Renal cortical epithelial cell (primary cell): Measurements from ENCODE around the gene RPL41. TPM values are rescaled to one million over a fixed set of nuclear protein-coding genes. Genes with fewer than 3 reads are reported as not detected.

Experiments
- total RNA-seq: library from RNA; depleted of rRNA; stranded (reverse); fragments of >200 nt; gene quantifications from 2 replicates; pipeline ENCODE4 v1.2.3, GENCODE V29; 2014

Gene RPL41
- total RNA-seq, 1 donor from 2014 or later, result 2,452 TPM

Other genes starting within 250 kb of the RPL41 start
- gene PYM1, start 188.7 kb upstream of the RPL41 start, total RNA-seq, result 30.0 and 38.7 TPM in 2 replicates
- gene DGKA, start 185.5 kb upstream of the RPL41 start, total RNA-seq, result 92.2 and 105 TPM in 2 replicates
- 1.6 and 1.9 TPM in 2 replicates for gene PMEL, start 150.6 kb upstream of the RPL41 start, total RNA-seq
- 12.9 and 29.0 TPM in 2 replicates for gene CDK2, start 149.8 kb upstream of the RPL41 start, total RNA-seq
- gene RAB5B, start 142.6 kb upstream of the RPL41 start, total RNA-seq, result 92.9 and 119 TPM in 2 replicates
- 9.6 and 17.2 TPM in 2 replicates for gene SUOX, start 119.4 kb upstream of the RPL41 start, total RNA-seq
- 1.9 and 3.7 TPM in 2 replicates for gene IKZF4, start 95.6 kb upstream of the RPL41 start, total RNA-seq
- 119 and 710 TPM in 2 replicates for gene RPS26, start 74.7 kb upstream of the RPL41 start, total RNA-seq
- 5.1 and 19.4 TPM in 2 replicates for gene ERBB3, start 36.5 kb upstream of the RPL41 start, total RNA-seq
- gene PA2G4, start 12.1 kb upstream of the RPL41 start, total RNA-seq, result 148 and 159 TPM in 2 replicates
- 3.6 and 3.7 TPM in 2 replicates for gene ZC3H10, start 1.6 kb downstream of the RPL41 start, total RNA-seq
- gene ESYT1, start 11.6 kb downstream of the RPL41 start, total RNA-seq, result 347 and 558 TPM in 2 replicates
- gene MYL6B, start 36.0 kb downstream of the RPL41 start, total RNA-seq, result 57.8 and 70.2 TPM in 2 replicates
- gene MYL6, start 41.7 kb downstream of the RPL41 start, total RNA-seq, result 2,255 and 3,927 TPM in 2 replicates
- 17.4 and 61.2 TPM in 2 replicates for gene SMARCC2, start 72.8 kb downstream of the RPL41 start, total RNA-seq
- 84.4 and 140 TPM in 2 replicates for gene RNF41, start 105.3 kb downstream of the RPL41 start, total RNA-seq
- gene NABP2, start 107.7 kb downstream of the RPL41 start, total RNA-seq, result 17.8 and 20.8 TPM in 2 replicates
- 0.20 TPM in 1 of 2 replicates, not detected in the other for gene SLC39A5, start 113.4 kb downstream of the RPL41 start, total RNA-seq
- 27.8 and 76.4 TPM in 2 replicates for gene ANKRD52, start 141.8 kb downstream of the RPL41 start, total RNA-seq
- 7.5 and 11.2 TPM in 2 replicates for gene COQ10A, start 150.3 kb downstream of the RPL41 start, total RNA-seq
- 141 and 259 TPM in 2 replicates for gene CS, start 183.7 kb downstream of the RPL41 start, total RNA-seq
- gene CNPY2, start 199.4 kb downstream of the RPL41 start, total RNA-seq, result 91.2 and 137 TPM in 2 replicates
- gene PAN2, start 217.4 kb downstream of the RPL41 start, total RNA-seq, result 5.6 and 22.7 TPM in 2 replicates
- gene IL23A, start 222.3 kb downstream of the RPL41 start, total RNA-seq, result 1.7 and 25.2 TPM in 2 replicates
- 141 and 200 TPM in 2 replicates for gene STAT2, start 243.5 kb downstream of the RPL41 start, total RNA-seq
- gene APOF, start 246.2 kb downstream of the RPL41 start, total RNA-seq, result not detected in 2 replicates